GM12878 (cell line): ENCODE measurements around the gene ELMO2. TPM values are rescaled to one million over a fixed set of nuclear protein-coding genes. Genes with fewer than 3 reads are reported as not detected.

Source experiments
- BHLHE40 ChIP-seq, 2 experiments: fragments of 450-650 bp in 1 of 2; IDR thresholded peaks; 2 replicates each; pipeline ENCODE4 v1.6.1; 2011 to 2017; ENCODE audit warnings: low read depth in 2 of 2, borderline replicate concordance in 1 of 2, improper control_type of control experiment in 1 of 2, low read length in 1 of 2, mild to moderate bottlenecking in 1 of 2
- JUNB ChIP-seq: IDR thresholded peaks from 2 replicates; pipeline ENCODE4 v1.6.1; 2016; ENCODE audit warnings: antibody characterized with exemption, mild to moderate bottlenecking
- MEF2B ChIP-seq: fragments of 450-650 bp; IDR thresholded peaks from 2 replicates; pipeline ENCODE4 v1.6.1; 2018; ENCODE audit warnings: mild to moderate bottlenecking, moderate library complexity; ENCODE audit not compliant: partially characterized antibody, poor library complexity, severe bottlenecking
- RAD51 ChIP-seq: fragments of 450-650 bp; IDR thresholded peaks from 2 replicates; pipeline ENCODE4 v1.6.1; 2016; ENCODE audit warnings: moderate library complexity, mild to moderate bottlenecking, inconsistent platforms
- SIX5 ChIP-seq: IDR thresholded peaks from 2 replicates; pipeline ENCODE4 v1.6.1; 2011; ENCODE audit warnings: mild to moderate bottlenecking, low read depth, low read length, moderate library complexity; ENCODE audit not compliant: severe bottlenecking
- SREBF2 ChIP-seq: IDR thresholded peaks from 2 replicates; pipeline ENCODE4 v1.6.1; 2012; ENCODE audit warnings: mild to moderate bottlenecking, low read length
- ZBED1 ChIP-seq: IDR thresholded peaks from 2 replicates; pipeline ENCODE4 v1.6.1; 2016; ENCODE audit warnings: borderline replicate concordance
- ZNF384 ChIP-seq: IDR thresholded peaks from 2 replicates; pipeline ENCODE4 v1.6.1; 2012; ENCODE audit warnings: low read depth, mild to moderate bottlenecking, low read length, improper control_type of control experiment, borderline replicate concordance
- polyA plus RNA-seq, 11 experiments: library from polyadenylated mRNA; depleted of rRNA in 4 of 11; unstranded in 6 of 11; stranded (reverse) in 5 of 11; fragments of >200 nt; fragmentation: Nextera tagmentation in 4 of 11; fragmentation: Illumina TruSeq in 1 of 11; extraction: Ambion mirVana in 4 of 11; extraction: Trizol in 1 of 11; gene quantifications; 1 replicate in 1 of 11; 2 replicates in 10 of 11; pipeline versions ENCODE4 v1.2.1 to v1.2.3, GENCODE V29; 2011 to 2016; ENCODE audit warnings: inconsistent platforms in 2 of 11, missing spikeins in 2 of 11, low read depth in 1 of 11
- total RNA-seq, 4 experiments: library from RNA; depleted of rRNA in 3 of 4; stranded (reverse); fragments of >200 nt in 3 of 4; fragmentation: Illumina TruSeq in 1 of 4; extraction: Trizol in 1 of 4; gene quantifications; 2 replicates each; pipeline versions ENCODE4 v1.2.1 to v1.2.3, GENCODE V29; 2013 to 2021
- TF ChIP-seq, protein P1 (sequence below): fragments of 450-650 bp; IDR thresholded peaks from 2 replicates; pipeline ENCODE4 v1.6.1; 2017; ENCODE audit warnings: mild to moderate bottlenecking, moderate library complexity
- TF ChIP-seq, protein P2 (sequence below): IDR thresholded peaks from 2 replicates; pipeline ENCODE4 v1.6.1; 2012; ENCODE audit warnings: low read depth, low read length, improper control_type of control experiment
- TF ChIP-seq, protein P3 (sequence below), 3 experiments: IDR thresholded peaks in 2 of 3; conservative IDR thresholded peaks in 1 of 3; 2 replicates each; pipeline ENCODE4 v1.5.1; 2011; ENCODE audit warnings: low read depth in 3 of 3, low read length in 3 of 3, mild to moderate bottlenecking in 3 of 3, control low read depth in 2 of 3, moderate library complexity in 2 of 3, inconsistent platforms in 1 of 3, mixed read lengths in 1 of 3; ENCODE audit not compliant: control insufficient read depth in 2 of 3, insufficient read depth in 1 of 3; ENCODE audit errors: extremely low read depth in 1 of 3
- TF ChIP-seq, protein P4 (sequence below): fragments of 450-650 bp; formaldehyde crosslinking; IDR thresholded peaks from 2 replicates; pipeline ENCODE4 v1.4.0; 2020; ENCODE audit warnings: mild to moderate bottlenecking, moderate library complexity
- TF ChIP-seq, protein P5 (sequence below): fragments of 450-650 bp; IDR thresholded peaks from 2 replicates; pipeline ENCODE4 v1.6.1; 2017; ENCODE audit warnings: antibody characterized with exemption, mild to moderate bottlenecking, moderate library complexity

ELMO2 gene
- total and polyA plus RNA-seq, 10 of the 15 experiments (the other 5 are each of a cell fraction or from before 2014, with no cell fraction given), result 14.2 to 40.2 (median 37.6) TPM

DNA sequence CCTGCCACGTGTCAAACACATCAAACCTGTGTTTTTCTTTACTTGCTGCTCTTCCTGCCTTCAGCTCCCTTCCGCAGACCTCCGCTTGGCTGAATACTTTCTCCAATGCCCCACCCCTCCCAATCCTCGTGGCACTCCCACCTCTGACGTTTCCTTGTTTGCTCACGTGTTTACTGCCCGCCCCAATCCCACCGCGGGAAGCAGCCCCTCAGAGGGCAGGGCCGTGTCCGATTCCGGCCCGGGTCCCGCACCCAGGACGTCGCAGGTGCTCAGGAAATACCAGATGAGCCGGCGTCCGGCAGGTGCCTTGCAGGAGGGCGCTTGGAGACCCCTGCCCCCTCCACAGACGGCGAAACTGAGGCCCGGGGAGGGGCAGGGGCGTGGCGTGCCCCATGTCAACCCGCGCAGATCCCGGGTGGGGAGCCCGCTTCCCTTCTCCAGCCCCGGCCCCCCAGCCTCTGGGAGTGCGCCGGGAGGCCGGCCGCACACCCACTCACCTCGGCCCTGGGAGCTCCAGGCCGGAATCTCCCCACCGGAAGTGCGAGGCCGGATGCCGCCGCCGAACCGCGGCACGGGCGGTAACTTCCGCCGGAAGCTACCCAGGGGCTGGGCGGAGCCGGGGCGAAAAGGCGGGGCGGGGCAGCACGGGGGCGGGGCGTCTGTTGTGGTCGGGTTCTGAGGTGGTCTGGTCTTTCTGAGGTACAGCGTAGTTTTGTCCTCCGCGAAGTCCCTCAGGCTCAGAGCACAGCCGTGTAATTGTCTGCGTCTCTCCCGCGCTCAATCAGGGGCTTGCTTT lies 42.3 kb downstream of the ELMO2 start (continued):
- TF ChIP-seq, protein P1, sequence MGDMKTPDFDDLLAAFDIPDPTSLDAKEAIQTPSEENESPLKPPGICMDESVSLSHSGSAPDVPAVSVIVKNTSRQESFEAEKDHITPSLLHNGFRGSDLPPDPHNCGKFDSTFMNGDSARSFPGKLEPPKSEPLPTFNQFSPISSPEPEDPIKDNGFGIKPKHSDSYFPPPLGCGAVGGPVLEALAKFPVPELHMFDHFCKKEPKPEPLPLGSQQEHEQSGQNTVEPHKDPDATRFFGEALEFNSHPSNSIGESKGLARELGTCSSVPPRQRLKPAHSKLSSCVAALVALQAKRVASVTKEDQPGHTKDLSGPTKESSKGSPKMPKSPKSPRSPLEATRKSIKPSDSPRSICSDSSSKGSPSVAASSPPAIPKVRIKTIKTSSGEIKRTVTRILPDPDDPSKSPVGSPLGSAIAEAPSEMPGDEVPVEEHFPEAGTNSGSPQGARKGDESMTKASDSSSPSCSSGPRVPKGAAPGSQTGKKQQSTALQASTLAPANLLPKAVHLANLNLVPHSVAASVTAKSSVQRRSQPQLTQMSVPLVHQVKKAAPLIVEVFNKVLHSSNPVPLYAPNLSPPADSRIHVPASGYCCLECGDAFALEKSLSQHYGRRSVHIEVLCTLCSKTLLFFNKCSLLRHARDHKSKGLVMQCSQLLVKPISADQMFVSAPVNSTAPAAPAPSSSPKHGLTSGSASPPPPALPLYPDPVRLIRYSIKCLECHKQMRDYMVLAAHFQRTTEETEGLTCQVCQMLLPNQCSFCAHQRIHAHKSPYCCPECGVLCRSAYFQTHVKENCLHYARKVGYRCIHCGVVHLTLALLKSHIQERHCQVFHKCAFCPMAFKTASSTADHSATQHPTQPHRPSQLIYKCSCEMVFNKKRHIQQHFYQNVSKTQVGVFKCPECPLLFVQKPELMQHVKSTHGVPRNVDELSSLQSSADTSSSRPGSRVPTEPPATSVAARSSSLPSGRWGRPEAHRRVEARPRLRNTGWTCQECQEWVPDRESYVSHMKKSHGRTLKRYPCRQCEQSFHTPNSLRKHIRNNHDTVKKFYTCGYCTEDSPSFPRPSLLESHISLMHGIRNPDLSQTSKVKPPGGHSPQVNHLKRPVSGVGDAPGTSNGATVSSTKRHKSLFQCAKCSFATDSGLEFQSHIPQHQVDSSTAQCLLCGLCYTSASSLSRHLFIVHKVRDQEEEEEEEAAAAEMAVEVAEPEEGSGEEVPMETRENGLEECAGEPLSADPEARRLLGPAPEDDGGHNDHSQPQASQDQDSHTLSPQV, result no peak
- TF ChIP-seq MEF2B (peak; percentile 41), JUNB (no peak), RAD51 (peak; percentile 83), SREBF2 (peak; percentile 62; the same call in 1 of the 2 replicates), BHLHE40 (IDR thresholded peaks at IDR 0.05; ENCODE audit: borderline replicate concordance in 1 of 2, low read depth in 2 of 2, low read length in 1 of 2) (peak; percentile 85 to 92), SIX5 (peak; percentile 22), ZBED1 (no peak), ZNF384 (no peak)
- TF ChIP-seq, protein P2, sequence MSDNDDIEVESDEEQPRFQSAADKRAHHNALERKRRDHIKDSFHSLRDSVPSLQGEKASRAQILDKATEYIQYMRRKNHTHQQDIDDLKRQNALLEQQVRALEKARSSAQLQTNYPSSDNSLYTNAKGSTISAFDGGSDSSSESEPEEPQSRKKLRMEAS, result peak; percentile 72
- TF ChIP-seq, protein P3, sequence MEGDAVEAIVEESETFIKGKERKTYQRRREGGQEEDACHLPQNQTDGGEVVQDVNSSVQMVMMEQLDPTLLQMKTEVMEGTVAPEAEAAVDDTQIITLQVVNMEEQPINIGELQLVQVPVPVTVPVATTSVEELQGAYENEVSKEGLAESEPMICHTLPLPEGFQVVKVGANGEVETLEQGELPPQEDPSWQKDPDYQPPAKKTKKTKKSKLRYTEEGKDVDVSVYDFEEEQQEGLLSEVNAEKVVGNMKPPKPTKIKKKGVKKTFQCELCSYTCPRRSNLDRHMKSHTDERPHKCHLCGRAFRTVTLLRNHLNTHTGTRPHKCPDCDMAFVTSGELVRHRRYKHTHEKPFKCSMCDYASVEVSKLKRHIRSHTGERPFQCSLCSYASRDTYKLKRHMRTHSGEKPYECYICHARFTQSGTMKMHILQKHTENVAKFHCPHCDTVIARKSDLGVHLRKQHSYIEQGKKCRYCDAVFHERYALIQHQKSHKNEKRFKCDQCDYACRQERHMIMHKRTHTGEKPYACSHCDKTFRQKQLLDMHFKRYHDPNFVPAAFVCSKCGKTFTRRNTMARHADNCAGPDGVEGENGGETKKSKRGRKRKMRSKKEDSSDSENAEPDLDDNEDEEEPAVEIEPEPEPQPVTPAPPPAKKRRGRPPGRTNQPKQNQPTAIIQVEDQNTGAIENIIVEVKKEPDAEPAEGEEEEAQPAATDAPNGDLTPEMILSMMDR (IDR thresholded peaks at IDR 0.05 in 2 of 3, conservative IDR thresholded peaks at IDR 0.05 in 1 of 3; ENCODE audit: control insufficient read depth in 2 of 3, extremely low read depth in 1 of 3, insufficient read depth in 1 of 3, low read depth in 3 of 3, low read length in 3 of 3), result no peak
- TF ChIP-seq, protein P4, sequence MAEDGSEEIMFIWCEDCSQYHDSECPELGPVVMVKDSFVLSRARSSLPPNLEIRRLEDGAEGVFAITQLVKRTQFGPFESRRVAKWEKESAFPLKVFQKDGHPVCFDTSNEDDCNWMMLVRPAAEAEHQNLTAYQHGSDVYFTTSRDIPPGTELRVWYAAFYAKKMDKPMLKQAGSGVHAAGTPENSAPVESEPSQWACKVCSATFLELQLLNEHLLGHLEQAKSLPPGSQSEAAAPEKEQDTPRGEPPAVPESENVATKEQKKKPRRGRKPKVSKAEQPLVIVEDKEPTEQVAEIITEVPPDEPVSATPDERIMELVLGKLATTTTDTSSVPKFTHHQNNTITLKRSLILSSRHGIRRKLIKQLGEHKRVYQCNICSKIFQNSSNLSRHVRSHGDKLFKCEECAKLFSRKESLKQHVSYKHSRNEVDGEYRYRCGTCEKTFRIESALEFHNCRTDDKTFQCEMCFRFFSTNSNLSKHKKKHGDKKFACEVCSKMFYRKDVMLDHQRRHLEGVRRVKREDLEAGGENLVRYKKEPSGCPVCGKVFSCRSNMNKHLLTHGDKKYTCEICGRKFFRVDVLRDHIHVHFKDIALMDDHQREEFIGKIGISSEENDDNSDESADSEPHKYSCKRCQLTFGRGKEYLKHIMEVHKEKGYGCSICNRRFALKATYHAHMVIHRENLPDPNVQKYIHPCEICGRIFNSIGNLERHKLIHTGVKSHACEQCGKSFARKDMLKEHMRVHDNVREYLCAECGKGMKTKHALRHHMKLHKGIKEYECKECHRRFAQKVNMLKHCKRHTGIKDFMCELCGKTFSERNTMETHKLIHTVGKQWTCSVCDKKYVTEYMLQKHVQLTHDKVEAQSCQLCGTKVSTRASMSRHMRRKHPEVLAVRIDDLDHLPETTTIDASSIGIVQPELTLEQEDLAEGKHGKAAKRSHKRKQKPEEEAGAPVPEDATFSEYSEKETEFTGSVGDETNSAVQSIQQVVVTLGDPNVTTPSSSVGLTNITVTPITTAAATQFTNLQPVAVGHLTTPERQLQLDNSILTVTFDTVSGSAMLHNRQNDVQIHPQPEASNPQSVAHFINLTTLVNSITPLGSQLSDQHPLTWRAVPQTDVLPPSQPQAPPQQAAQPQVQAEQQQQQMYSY, result no peak
- TF ChIP-seq, protein P5, sequence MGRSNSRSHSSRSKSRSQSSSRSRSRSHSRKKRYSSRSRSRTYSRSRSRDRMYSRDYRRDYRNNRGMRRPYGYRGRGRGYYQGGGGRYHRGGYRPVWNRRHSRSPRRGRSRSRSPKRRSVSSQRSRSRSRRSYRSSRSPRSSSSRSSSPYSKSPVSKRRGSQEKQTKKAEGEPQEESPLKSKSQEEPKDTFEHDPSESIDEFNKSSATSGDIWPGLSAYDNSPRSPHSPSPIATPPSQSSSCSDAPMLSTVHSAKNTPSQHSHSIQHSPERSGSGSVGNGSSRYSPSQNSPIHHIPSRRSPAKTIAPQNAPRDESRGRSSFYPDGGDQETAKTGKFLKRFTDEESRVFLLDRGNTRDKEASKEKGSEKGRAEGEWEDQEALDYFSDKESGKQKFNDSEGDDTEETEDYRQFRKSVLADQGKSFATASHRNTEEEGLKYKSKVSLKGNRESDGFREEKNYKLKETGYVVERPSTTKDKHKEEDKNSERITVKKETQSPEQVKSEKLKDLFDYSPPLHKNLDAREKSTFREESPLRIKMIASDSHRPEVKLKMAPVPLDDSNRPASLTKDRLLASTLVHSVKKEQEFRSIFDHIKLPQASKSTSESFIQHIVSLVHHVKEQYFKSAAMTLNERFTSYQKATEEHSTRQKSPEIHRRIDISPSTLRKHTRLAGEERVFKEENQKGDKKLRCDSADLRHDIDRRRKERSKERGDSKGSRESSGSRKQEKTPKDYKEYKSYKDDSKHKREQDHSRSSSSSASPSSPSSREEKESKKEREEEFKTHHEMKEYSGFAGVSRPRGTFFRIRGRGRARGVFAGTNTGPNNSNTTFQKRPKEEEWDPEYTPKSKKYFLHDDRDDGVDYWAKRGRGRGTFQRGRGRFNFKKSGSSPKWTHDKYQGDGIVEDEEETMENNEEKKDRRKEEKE, result no peak
